Gastrocnemius medialis (tissue), 4 donors: ENCODE results near the gene GRIA3.

Experiments used
- CTCF ChIP-seq, 5 experiments: fragments of 450-650 bp in 3 of 5; fragments of 200-600 bp in 2 of 5; sonication (generic) in 2 of 5; IDR thresholded peaks in 4 of 5; conservative IDR thresholded peaks in 1 of 5; 1 replicate in 4 of 5; 2 replicates in 1 of 5; pipeline ENCODE4 v1.5.1; 2016 to 2019; ENCODE audit warnings: antibody characterized with exemption in 5 of 5, mild to moderate bottlenecking in 3 of 5, moderate library complexity in 3 of 5
- POLR2A ChIP-seq, 2 donors: fragments of 450-650 bp; IDR thresholded peaks; one replicate each; pipeline ENCODE4 v1.6.1; 2017; ENCODE audit warnings: antibody characterized with exemption in 2 of 2, mild to moderate bottlenecking in 2 of 2, moderate library complexity in 2 of 2

GRCh38 chrX:123308658-123309057, 124.6 kb downstream of the GRIA3 start:
- TF ChIP-seq CTCF (IDR thresholded peaks at IDR 0.05 in 4 of 5, conservative IDR thresholded peaks at IDR 0.05 in 1 of 5) = no peak
- TF ChIP-seq POLR2A (IDR thresholded peaks at IDR 0.05) = no peak
